ENCODE results near the gene COPA. TPM values are rescaled to one million over a fixed set of nuclear protein-coding genes. Genes with fewer than 3 reads are reported as not detected.
A peak's percentile ranks its signal among the peaks of the same experiment; 100 is the strongest.

The COPA gene
- total and polyA plus RNA-seq, 10 of the 15 experiments (the other 5 are each of a cell fraction or from before 2014, with no cell fraction given) = 53.7 to 180 (median 123) TPM

GRCh38 chr1:160239582-160240299, 103.3 kb downstream of the COPA start:
- intact Hi-C loops (cut with micrococcal nuclease; ENCODE audit: unreplicated experiment) = no loop called here
- WGBS (ENCODE audit: insufficient coverage, insufficient replicate concordance, low lambda C conversion rate, missing lambda C conversion rate) = 94% methylated on average over 24 of the region's 24 CpGs
- TF ChIP-seq RBBP5 (conservative IDR thresholded peaks at IDR 0.05) (no peak), RFX5 (IDR thresholded peaks at IDR 0.05; ENCODE audit: low read depth, low read length) (no peak), NFIC (IDR thresholded peaks at IDR 0.05; ENCODE audit: low read depth, low read length) (no peak), NFYA (IDR thresholded peaks at IDR 0.05; ENCODE audit: borderline replicate concordance, low read depth, low read length) (no peak), RB1 (IDR thresholded peaks at IDR 0.05; ENCODE audit: borderline replicate concordance) (no peak), ETV6 (conservative IDR thresholded peaks at IDR 0.05 in 1 of 2, IDR thresholded peaks at IDR 0.05 in 1 of 2; ENCODE audit: borderline replicate concordance in 1 of 2, low read depth in 1 of 2) (no peak), NFYB (IDR thresholded peaks at IDR 0.05; ENCODE audit: insufficient read depth, low read depth, low read length) (no peak), BHLHE40 (IDR thresholded peaks at IDR 0.05; ENCODE audit: borderline replicate concordance in 1 of 2, low read depth in 2 of 2, low read length in 1 of 2) (no peak), FOXM1 (IDR thresholded peaks at IDR 0.05; ENCODE audit: low read depth, low read length) (no peak), SIN3A (IDR thresholded peaks at IDR 0.05; ENCODE audit: low read depth, low read length) (no peak), MEF2B (IDR thresholded peaks at IDR 0.05; ENCODE audit: partially characterized antibody, poor library complexity, severe bottlenecking) (no peak), SREBF1 (IDR thresholded peaks at IDR 0.05; ENCODE audit: low read length) (no peak), HDAC2 (IDR thresholded peaks at IDR 0.05) (no peak), ZNF687 (IDR thresholded peaks at IDR 0.05) (no peak), NKRF (conservative IDR thresholded peaks at IDR 0.05) (no peak), TCF3 (IDR thresholded peaks at IDR 0.05; ENCODE audit: borderline replicate concordance, insufficient read depth, low read depth, low read length) (no peak), SP1 (IDR thresholded peaks at IDR 0.05; ENCODE audit: low read depth, low read length) (no peak), GABPA (IDR thresholded peaks at IDR 0.05; ENCODE audit: low read depth) (no peak)

More at GRCh38 chr1:160239582-160240299, 103.3 kb downstream of the COPA start:
- DNase-seq (ENCODE audit: low read depth, low spot score) = no peak
- Histone ChIP-seq H3K9me3 (replicated peaks; ENCODE audit: control insufficient read depth, insufficient read depth, low read length) (no peaks in the 10 kb centered on the region), H3K4me3 (no peak overlapping the region), H3K27me3 (replicated peaks in 1 of 2; ENCODE audit: control insufficient read depth in 2 of 2, insufficient read depth in 2 of 2, low read length in 1 of 2) (no peaks in the 10 kb centered on the region), H3K4me2 (ENCODE audit: control insufficient read depth, insufficient read depth) (no peak overlapping the region), H4K20me1 (ENCODE audit: control insufficient read depth, insufficient read depth) (no peaks in the 10 kb centered on the region), H3K4me1 (ENCODE audit: control insufficient read depth, insufficient read depth, low read length) (peaks cover 4% of the 10 kb centered on the region; the same call in 1 of the 2 replicates), H3K9ac (ENCODE audit: control insufficient read depth, insufficient read depth, low read length) (no peak overlapping the region), H3K27ac (ENCODE audit: control insufficient read depth, insufficient read depth) (no peak overlapping the region), H3K79me2 (ENCODE audit: control insufficient read depth, insufficient read depth, low read length) (no peaks in the 10 kb centered on the region; the same call in none of the 2 replicates), H3K36me3 (ENCODE audit: control insufficient read depth in 2 of 2, insufficient read depth in 2 of 2, low read length in 1 of 2) (peaks cover 9 to 23% of the 10 kb centered on the region in 2 experiments), H2AFZ (ENCODE audit: control insufficient read depth, low read depth, low read length) (no peak overlapping the region)
- ChIA-PET CTCF (interaction anchor here (0.6 to 7.2 kb wide), 10 partner anchors 9 to 138 kb away, joined by 3 to 116 read pairs (median 6); no protein-coding TSS in a partner anchor), POLR2A (no interaction called here), RAD21 (ENCODE audit: unreplicated experiment) (interaction anchor here (2.2 to 6.3 kb wide), 3 partner anchors 12 to 46 kb away, joined by 6 to 31 read pairs (median 8); no protein-coding TSS in a partner anchor), SMC1A (ENCODE audit: uncharacterized antibody, unreplicated experiment) (interaction anchor here (0.7 to 5.8 kb wide), 9 partner anchors 10 to 154 kb away, joined by 3 to 19 read pairs (median 6); no protein-coding TSS in a partner anchor)
- no peak for ATAC-seq
- TSS peak; percentile 37 for BruUV-seq (replicated peaks)
- in situ Hi-C loops (cut with MboI) = no loop called here
- FAIRE-seq = no peak

All from GM12878 (cell line).